H9 (cell line): ENCODE results near the gene CLEC9A. TPM values are rescaled to one million over a fixed set of nuclear protein-coding genes. Genes with fewer than 3 reads are reported as not detected.

ENCODE experiments used
- DNase-seq: peaks from one replicate; pipeline ENCODE4 v3.0.0-alpha.2; 2017
- H2AFZ ChIP-seq: one replicate; pipeline ENCODE4 v1.6.1; 2013; ENCODE audit warnings: mild to moderate bottlenecking, low read length, control low read depth, moderate library complexity
- H2AK5ac ChIP-seq: 2 replicates; pipeline ENCODE4 v1.6.1; 2013; ENCODE audit warnings: low read length, control low read depth, mixed read lengths; ENCODE audit not compliant: insufficient read length
- H2BK120ac ChIP-seq: one replicate; pipeline ENCODE4 v1.6.1; 2013; ENCODE audit warnings: low read depth, mild to moderate bottlenecking, low read length, control low read depth, inconsistent platforms; ENCODE audit not compliant: poor library complexity, severe bottlenecking
- H2BK12ac ChIP-seq: 2 replicates; pipeline ENCODE4 v1.6.1; 2013; ENCODE audit warnings: low read length, control low read depth, mixed read lengths, low read depth; ENCODE audit not compliant: insufficient read length
- H2BK15ac ChIP-seq: 2 replicates; pipeline ENCODE4 v1.6.1; 2013; ENCODE audit warnings: low read depth, low read length, control low read depth
- H2BK20ac ChIP-seq: one replicate; pipeline ENCODE4 v1.6.1; 2013; ENCODE audit warnings: low read depth, mild to moderate bottlenecking, low read length, control low read depth, inconsistent platforms; ENCODE audit not compliant: poor library complexity, severe bottlenecking
- H2BK5ac ChIP-seq: 2 replicates; pipeline ENCODE4 v1.6.1; 2013; ENCODE audit warnings: low read length, control low read depth, mixed read lengths; ENCODE audit not compliant: insufficient read length
- H3K14ac ChIP-seq: 2 replicates; pipeline ENCODE4 v1.6.1; 2013; ENCODE audit warnings: low read length, control low read depth; ENCODE audit not compliant: insufficient read depth
- H3K18ac ChIP-seq: 2 replicates; pipeline ENCODE4 v1.6.1; 2013; ENCODE audit warnings: low read depth, mild to moderate bottlenecking, mixed read lengths, low read length, control low read depth; ENCODE audit not compliant: insufficient read length
- H3K23ac ChIP-seq: 2 replicates; pipeline ENCODE4 v1.6.1; 2013; ENCODE audit warnings: low read length, control low read depth, mixed read lengths, low read depth; ENCODE audit not compliant: insufficient read length
- H3K23me2 ChIP-seq: 2 replicates; pipeline ENCODE4 v1.6.1; 2013; ENCODE audit warnings: low read depth, mild to moderate bottlenecking, mixed read lengths, low read length, control low read depth; ENCODE audit not compliant: insufficient read length, poor library complexity, severe bottlenecking
- H3K27ac ChIP-seq: 2 replicates; pipeline ENCODE4 v1.5.1; 2013; ENCODE audit warnings: low read length, control low read depth, mixed read lengths, low read depth; ENCODE audit not compliant: insufficient read length
- H3K27me3 ChIP-seq: 2 replicates; pipeline ENCODE4 v1.6.1; 2013; ENCODE audit warnings: low read length, control low read depth, inconsistent platforms; ENCODE audit not compliant: insufficient read depth
- H3K4ac ChIP-seq: 2 replicates; pipeline ENCODE4 v1.6.1; 2013; ENCODE audit warnings: low read depth, mild to moderate bottlenecking, control low read depth, inconsistent platforms, low read length, moderate library complexity
- H3K4me1 ChIP-seq: 2 replicates; pipeline ENCODE4 v1.6.1; 2013; ENCODE audit warnings: low read length, control low read depth, inconsistent platforms; ENCODE audit not compliant: insufficient read depth
- H3K4me2 ChIP-seq: 2 replicates; pipeline ENCODE4 v1.6.1; 2013; ENCODE audit warnings: low read length, control low read depth, mixed read lengths; ENCODE audit not compliant: insufficient read length, insufficient read depth
- H3K56ac ChIP-seq: 2 replicates; pipeline ENCODE4 v1.6.1; 2013; ENCODE audit warnings: low read depth, mild to moderate bottlenecking, mixed read lengths, low read length, control low read depth; ENCODE audit not compliant: insufficient read length
- H3K79me1 ChIP-seq: 2 replicates; pipeline ENCODE4 v1.6.1; 2013; ENCODE audit warnings: low read depth, mild to moderate bottlenecking, moderate library complexity, low read length, control low read depth, inconsistent platforms; ENCODE audit not compliant: insufficient read depth, poor library complexity, severe bottlenecking
- H3K79me2 ChIP-seq: 2 replicates; pipeline ENCODE4 v1.6.1; 2013; ENCODE audit warnings: low read length, control low read depth, inconsistent platforms; ENCODE audit not compliant: insufficient read depth
- H3K9ac ChIP-seq: 2 replicates; pipeline ENCODE4 v1.6.1; 2013; ENCODE audit warnings: low read length, control low read depth, mixed read lengths; ENCODE audit not compliant: insufficient read length; ENCODE audit errors: extremely low read depth
- H3K9me3 ChIP-seq: one replicate; pipeline ENCODE4 v1.6.1; 2013; ENCODE audit warnings: low read depth, low read length, inconsistent platforms; ENCODE audit not compliant: control insufficient read depth
- H3T11ph ChIP-seq: one replicate; pipeline ENCODE4 v1.6.1; 2013; ENCODE audit warnings: mild to moderate bottlenecking, low read length, control low read depth, inconsistent platforms
- H4K20me1 ChIP-seq: one replicate; pipeline ENCODE4 v1.6.1; 2013; ENCODE audit not compliant: control insufficient read depth, insufficient read length, insufficient read depth
- H4K5ac ChIP-seq: 2 replicates; pipeline ENCODE4 v1.6.1; 2013; ENCODE audit warnings: low read depth, mild to moderate bottlenecking, mixed read lengths, low read length, control low read depth; ENCODE audit not compliant: insufficient read length
- H4K8ac ChIP-seq: replicated peaks from 2 replicates; pipeline ENCODE4 v1.6.1; 2013; ENCODE audit warnings: low read length, control low read depth, mixed read lengths, low read depth; ENCODE audit not compliant: insufficient read length
- H4K91ac ChIP-seq: 2 replicates; pipeline ENCODE4 v1.6.1; 2013; ENCODE audit warnings: low read depth, mild to moderate bottlenecking, moderate library complexity, mixed read lengths, low read length, control low read depth; ENCODE audit not compliant: insufficient read length
- H3K27ac Mint-ChIP-seq, 3 experiments: 2 replicates in 2 of 3; 3 replicates in 1 of 3; pipeline ENCODE4 v1.8.0; 2020 to 2021; ENCODE audit warnings: mixed read lengths in 3 of 3, mild to moderate bottlenecking in 1 of 3, moderate library complexity in 1 of 3
- H3K27me3 Mint-ChIP-seq: 2 replicates; pipeline ENCODE4 v1.8.0; 2021; ENCODE audit warnings: low read depth, mild to moderate bottlenecking, moderate library complexity, mixed read lengths
- H3K36me3 Mint-ChIP-seq, 3 experiments: 2 replicates in 2 of 3; 3 replicates in 1 of 3; pipeline ENCODE4 v1.8.0; 2020 to 2021; ENCODE audit warnings: low read depth in 3 of 3, mixed read lengths in 3 of 3; ENCODE audit not compliant: insufficient read depth in 1 of 3
- H3K4me1 Mint-ChIP-seq, 2 experiments: 2 replicates each; pipeline ENCODE4 v1.8.0; 2020; ENCODE audit warnings: mixed read lengths in 2 of 2
- H3K4me3 Mint-ChIP-seq, 2 experiments: 2 replicates in 1 of 2; 3 replicates in 1 of 2; pipeline ENCODE4 v1.8.0; 2020 to 2021; ENCODE audit warnings: mild to moderate bottlenecking in 2 of 2, mixed read lengths in 2 of 2, moderate library complexity in 1 of 2
- H3K9me3 Mint-ChIP-seq, 2 experiments: 2 replicates in 1 of 2; 3 replicates in 1 of 2; pipeline ENCODE4 v1.8.0; 2020; ENCODE audit warnings: mild to moderate bottlenecking in 2 of 2, mixed read lengths in 2 of 2, moderate library complexity in 1 of 2
- CTCF ChIP-seq: fragments of 200-600 bp; sonication (generic); conservative IDR thresholded peaks from 3 replicates; pipeline ENCODE4 v1.8.0; 2021; ENCODE audit warnings: antibody characterized with exemption, mild to moderate bottlenecking
- WGBS: extraction: QIAGEN DNeasy Blood & Tissue Kit; methylation state at CpG from one replicate; pipeline ENCODE4 v1.1.7; 2013; ENCODE audit warnings: missing lambda C conversion rate, low lambda C conversion rate, mixed read lengths; ENCODE audit not compliant: insufficient read length; ENCODE audit errors: extremely low coverage; 5-methylcytosine and 5-hydroxymethylcytosine counted together
- total RNA-seq: library from RNA; stranded (reverse); gene quantifications from 2 replicates; pipeline ENCODE4 v1.2.1, GENCODE V29; 2021

The CLEC9A gene
- total RNA-seq, 1 experiment from 2014 or later = not detected

DNA sequence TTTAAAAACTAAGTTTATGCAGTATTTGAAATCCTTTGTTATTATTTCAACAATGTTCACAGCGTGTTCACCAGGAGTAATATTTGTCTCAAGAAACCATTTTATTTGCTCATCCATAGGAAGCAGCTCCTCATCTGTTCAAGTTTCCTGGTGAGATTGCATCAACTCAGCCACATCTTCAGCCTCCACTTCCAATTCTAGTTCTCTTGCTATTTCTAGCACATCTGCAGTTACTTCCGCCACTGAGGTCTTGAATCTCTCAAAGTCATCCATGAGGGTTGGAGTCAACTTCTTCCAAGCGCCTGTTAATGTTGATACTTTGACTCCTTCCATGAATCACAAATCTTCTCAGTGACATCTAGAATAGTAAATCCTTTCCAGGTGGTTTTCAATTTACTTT is 18.0 kb downstream of the CLEC9A start:
- H3T11ph ChIP-seq = no peak overlapping the region
- no peaks in the 10 kb centered on the region; the same call in 1 of the 2 replicates for H3K27me3 ChIP-seq
- no peaks in the 10 kb centered on the region for H4K20me1 ChIP-seq
- H3K23ac ChIP-seq = no peak overlapping the region
- no peak overlapping the region for H4K8ac ChIP-seq
- no peaks in the 10 kb centered on the region for H3K23me2 ChIP-seq
- H2BK15ac ChIP-seq = no peak overlapping the region
- H3K9me3 Mint-ChIP-seq = peaks cover 3 to 12% of the 10 kb centered on the region in 2 experiments; a peak in 4 of 5 replicates
- H2BK5ac ChIP-seq = no peak overlapping the region
- no peaks in the 10 kb centered on the region for H3K4me1 Mint-ChIP-seq
- no peak overlapping the region for H2AFZ ChIP-seq
- H3K9ac ChIP-seq = no peak overlapping the region
- no peak overlapping the region for H3K4ac ChIP-seq
- no peaks in the 10 kb centered on the region for H3K79me2 ChIP-seq
- no peak overlapping the region for H4K5ac ChIP-seq
- no peak overlapping the region for H4K91ac ChIP-seq
- H3K4me1 ChIP-seq = no peaks in the 10 kb centered on the region
- H3K9me3 ChIP-seq = no peaks in the 10 kb centered on the region
- H2AK5ac ChIP-seq = no peak overlapping the region
- H2BK20ac ChIP-seq = no peak overlapping the region
- H3K4me2 ChIP-seq = no peak overlapping the region
- H3K27ac ChIP-seq = no peak overlapping the region
- no peak overlapping the region for H3K27ac Mint-ChIP-seq
- no peak overlapping the region for H3K56ac ChIP-seq
- peaks cover 0 to 9% (median 2%) of the 10 kb centered on the region in 3 experiments; a peak in 3 of 7 replicates for H3K36me3 Mint-ChIP-seq
- H3K4me3 Mint-ChIP-seq = no peak overlapping the region
- H3K18ac ChIP-seq = no peak overlapping the region
- WGBS = no CpG with 5 or more reads among the region's 3 CpGs
- no peaks in the 10 kb centered on the region for H3K79me1 ChIP-seq
- H2BK120ac ChIP-seq = no peak overlapping the region
- TF ChIP-seq CTCF = no peak
- peaks cover 38% of the 10 kb centered on the region for H3K27me3 Mint-ChIP-seq
- no peak overlapping the region for H2BK12ac ChIP-seq
- DNase-seq = no peak
- no peak overlapping the region for H3K14ac ChIP-seq
